HL-60 (cell line): ENCODE results near the gene RPF1.

Experiments used
- CTCF ChIP-seq: IDR thresholded peaks from one replicate; pipeline ENCODE4 v1.5.1; 2011; ENCODE audit warnings: low read length, control low read depth, inconsistent platforms; ENCODE audit not compliant: insufficient read depth
- POLR2AphosphoS5 ChIP-seq: IDR thresholded peaks from 2 replicates; pipeline ENCODE4 v1.6.1; 2012; ENCODE audit warnings: low read depth
- REST ChIP-seq: IDR thresholded peaks from 2 replicates; pipeline ENCODE4 v1.6.1; 2012; ENCODE audit warnings: low read depth; ENCODE audit not compliant: insufficient replicate concordance
- SPI1 ChIP-seq: IDR thresholded peaks from 2 replicates; pipeline ENCODE4 v1.6.1; 2012; ENCODE audit warnings: low read depth, mild to moderate bottlenecking, borderline replicate concordance

- TF ChIP-seq CTCF (no peak), POLR2AphosphoS5 (no peak), SPI1 (no peak), REST (no peak)
Observed at GRCh38 chr1:84538599-84538998, 59.5 kb downstream of the RPF1 start.
